Suppressor macrophage (primary cell): Measurements from ENCODE around the gene PELI2.

Experiments
- DNase-seq, 4 experiments: peaks; one replicate each; pipeline ENCODE4 v3.0.0-alpha.2; 2020 to 2022

PELI2 gene

DNA sequence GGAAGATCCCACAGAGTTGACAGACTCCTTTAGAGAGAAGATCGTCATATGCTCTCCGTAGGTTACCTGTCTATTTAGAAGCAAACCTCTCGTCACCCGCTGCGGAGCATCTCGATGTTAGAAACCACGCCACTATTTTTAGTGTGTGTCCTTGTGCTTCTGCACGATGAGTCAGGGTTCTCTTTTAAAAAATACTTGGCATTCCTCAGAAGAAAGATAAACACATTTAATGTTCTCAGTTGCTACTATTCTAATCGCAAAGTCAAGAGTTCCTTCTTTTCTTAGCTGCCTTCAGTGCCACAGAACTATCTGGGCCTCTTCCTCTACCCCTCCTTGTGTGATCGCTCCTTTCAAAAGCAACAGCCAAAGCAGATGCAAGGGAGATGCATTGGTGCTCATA is 192.4 kb downstream of the PELI2 start:
- no peak for DNase-seq

DNA sequence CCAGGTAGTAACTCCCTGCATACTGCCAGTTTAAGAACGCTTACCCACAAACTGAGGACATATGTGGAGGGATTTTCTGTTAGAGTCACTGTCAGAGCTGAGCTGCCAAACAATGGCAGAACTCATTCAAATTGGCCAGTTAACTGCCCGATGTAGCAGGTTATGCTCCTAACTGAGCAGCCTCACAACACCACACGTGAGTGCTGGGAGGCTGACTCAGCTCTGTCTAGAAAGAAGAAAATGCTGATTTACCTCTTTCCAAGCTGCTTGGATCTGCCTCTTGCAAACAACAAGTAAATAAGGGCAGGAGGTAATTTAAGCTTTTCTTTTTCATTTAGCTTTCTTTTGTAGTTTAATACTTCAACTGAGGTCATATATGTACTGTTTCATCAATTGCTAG is 195.6 kb downstream of the PELI2 start:
- DNase-seq, result no peak

DNA sequence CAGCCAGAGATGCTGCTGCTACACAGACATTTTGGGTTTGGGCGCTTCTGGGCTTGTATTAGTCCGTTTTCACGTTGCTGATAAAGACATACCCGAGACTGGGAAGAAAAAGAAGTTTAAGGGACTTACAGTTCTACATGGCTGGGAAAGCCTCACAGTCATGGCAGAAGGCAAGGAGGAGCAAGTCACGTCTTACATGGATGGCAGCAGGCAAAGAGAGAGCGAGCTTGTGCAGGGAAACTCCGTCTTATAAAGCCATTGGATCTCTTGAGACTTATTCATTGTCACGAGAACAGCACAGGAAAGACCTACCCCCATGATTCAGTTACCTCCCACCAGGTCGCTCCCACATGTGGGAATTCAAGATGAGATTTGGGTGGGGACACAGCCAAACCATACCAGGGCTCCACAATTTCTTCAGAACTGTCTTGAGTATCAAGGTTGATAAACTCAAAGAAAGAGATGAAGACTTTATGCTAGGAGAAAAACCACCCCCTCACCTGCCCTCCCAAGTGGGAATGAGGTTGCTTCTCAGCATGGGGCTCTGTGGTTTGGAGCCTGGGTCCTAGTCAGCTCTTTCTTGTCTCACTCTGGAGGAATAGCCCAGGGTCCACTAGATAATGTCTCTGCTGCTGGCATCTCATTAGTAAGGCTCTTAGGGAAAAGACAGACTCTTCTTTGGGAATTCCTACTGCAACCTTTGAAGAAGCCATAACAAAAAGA is 200.3 kb downstream of the PELI2 start:
- no peak for DNase-seq

DNA sequence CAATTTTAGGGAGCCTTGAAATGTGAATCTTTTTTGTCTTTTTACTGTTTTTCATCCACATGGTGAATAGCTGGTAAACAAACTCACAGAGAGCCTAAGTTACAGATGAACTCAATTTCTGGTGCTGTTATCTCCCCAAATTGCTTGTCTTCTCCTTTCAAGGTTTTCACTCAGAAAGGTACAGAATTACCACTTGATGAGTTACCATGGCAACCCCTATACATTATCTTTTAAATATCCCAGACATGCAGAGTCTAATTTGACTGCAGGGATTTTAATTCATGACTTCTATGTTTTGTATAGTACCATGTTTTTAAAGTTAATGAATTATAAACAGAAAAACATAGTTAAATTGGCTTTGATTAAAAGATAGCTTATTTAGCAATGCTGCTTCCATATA is 203.7 kb downstream of the PELI2 start:
- no peak for DNase-seq

DNA sequence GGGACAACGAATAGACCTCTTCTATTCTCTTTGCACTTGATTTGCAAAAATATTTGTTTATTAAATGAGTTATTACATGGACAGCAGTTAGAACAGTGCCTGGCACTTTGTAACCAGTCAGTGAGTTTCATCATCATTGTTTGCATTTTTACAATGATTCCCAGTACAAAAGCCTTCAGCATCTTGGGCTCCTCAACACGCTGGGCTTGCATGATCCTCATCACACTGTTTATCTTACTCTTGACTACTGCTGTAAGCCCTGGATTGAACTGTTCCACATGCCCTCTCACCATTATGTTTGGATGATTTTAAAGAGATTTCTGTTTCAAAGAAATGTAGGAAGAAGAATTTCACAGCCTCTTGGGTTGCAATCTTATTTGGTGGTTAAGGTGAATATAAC is 204.3 kb downstream of the PELI2 start:
- DNase-seq, result no peak

DNA sequence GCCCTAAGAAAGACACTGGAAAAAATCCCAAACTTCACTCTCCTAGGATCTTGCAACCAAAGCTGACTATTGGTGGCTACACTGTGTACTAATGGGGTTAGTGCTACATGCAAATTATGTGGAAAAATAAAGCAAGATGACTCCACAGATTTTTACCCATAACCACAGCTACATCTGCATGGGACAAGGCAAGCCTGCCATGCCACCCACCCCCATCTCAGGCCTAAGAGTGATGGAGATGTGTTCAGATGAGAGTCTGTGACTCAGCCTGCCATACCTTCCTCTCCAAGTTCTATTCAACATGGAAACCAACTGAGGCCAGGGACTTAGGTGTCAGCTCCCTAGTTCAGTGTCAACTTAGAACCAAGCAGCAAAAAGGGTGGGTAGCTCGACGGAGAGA is 206.2 kb downstream of the PELI2 start:
- no peak for DNase-seq

DNA sequence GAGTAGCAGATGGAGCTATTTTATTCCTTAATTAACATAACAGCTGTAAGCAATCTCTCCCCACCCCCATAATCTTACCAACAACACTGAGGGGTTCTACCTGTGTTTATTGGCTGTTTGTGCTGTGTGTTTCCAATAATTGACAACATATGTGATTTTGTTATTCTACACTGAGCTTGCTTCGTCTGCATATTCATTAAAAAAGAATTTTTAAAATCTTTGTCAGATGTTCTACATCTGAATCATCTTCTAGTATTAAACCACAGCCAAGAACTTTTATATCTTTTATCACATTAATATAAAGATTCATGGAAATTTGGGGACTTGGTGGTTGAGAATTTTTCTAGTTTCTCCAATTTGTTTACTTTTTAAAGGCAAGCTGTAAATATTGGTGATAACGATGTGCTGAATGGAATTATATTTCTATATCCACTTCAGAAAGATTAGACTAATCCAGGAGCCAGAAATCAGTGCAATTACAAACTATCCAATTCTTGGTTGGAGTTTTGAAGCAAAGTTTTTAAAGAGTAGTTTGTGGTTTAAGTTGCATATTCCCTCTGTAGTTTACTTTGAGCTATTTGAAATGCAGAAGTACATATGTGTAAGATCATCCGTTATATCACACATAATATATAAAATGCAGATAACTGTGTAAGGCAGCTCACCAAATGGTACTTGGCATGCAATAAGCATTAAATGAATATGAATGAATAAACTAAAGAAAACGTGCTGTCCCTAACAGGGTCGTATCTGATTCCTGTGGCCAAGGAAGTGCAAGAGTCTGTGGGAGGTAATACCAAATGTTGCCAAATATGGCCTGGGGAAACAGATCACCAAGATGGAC is 206.9 kb downstream of the PELI2 start:
- no peak for DNase-seq

DNA sequence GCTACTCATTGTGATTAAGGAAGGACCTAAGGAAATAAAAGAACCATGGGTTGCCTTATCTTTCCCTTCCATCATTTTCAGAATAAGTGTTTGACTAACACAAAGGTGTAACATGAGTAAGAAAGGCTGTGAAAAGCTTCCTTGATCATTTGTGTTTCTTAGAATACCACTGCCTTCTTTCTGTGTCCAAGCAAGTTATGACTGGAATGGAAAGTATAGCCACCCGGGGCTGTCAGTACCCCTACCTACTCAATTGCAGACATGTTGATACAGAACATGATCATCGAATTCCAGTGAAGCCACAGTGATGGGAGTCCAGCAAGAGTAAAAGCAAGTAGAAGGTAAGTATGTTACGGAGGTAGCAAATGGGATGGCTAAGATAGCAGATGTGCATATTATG is 209.8 kb downstream of the PELI2 start:
- DNase-seq, result no peak

DNA sequence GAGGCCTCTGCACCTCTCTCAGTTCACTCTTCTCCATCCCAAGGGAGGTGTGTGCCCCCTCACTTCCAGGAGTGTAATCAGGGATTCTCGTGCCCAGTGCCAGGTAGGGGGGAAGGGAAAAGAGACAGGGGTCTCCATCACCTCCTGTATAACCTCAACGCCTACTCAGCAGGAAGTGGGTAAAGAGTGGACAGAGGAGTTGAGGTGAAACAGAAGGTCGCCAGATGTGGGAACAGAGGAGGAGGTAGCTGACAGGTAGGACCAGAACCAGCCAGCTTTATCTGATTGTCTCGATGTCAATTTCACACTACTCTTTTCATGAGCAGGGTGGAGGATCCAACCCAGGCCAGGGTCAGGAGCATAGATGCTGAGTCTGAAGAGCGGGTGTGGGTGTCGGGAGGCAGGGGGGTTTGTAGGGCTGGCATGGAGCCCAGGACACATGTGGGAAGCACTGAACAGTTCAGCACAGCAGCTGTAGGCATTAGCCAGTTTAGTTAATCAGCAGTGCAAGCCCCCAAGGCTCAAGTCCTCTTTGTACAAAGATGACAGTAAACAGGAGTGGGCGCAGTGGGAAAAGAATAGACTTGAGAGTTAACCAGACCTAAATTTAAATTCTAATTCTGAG is 213.5 kb downstream of the PELI2 start:
- DNase-seq, result peak in 1 of 4 experiments; percentile 10

DNA sequence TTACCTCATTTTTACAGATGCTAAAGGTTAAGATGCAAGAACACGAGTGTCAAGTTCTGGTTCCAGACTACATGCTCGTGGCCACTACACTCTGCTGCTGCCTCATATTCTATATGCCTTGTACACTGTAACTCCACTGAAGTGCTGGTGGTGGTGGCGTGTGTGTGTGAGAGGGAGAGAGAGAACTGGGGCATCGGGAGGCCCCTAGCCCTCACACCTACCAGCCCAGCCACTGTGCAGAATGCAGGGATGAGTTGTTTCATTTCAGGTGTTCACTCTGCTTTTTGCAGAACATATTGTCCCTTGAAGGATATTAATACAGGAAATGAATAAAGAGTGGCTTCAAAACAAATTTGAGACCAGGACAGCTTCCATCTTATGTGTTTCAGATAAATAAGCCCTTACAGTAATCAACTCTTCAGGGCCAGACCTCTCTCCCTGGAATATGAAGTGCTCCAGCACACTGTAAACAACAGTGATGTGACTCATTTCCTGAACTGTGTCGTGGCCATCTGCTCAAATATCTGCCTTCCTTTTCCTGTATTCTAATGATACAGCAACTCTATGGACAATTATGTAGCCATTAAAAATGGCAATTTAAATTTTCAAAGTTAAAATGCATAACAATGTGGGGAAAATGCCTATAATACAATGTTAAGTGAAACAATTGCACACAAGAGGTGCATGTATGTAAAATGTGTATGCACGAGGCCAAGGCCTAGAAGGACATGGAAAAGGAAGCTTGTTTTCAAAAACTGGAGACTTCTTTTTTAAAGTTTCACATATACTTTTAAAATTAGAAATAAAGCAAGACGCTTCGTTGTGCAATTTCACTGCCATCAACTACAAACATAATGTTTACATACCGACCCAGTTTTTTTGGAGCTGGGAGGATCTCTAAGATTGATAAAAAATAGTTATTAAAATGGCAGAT is 215.4 kb downstream of the PELI2 start:
- DNase-seq, result peak; percentile 56 to 82 (median 67)

DNA sequence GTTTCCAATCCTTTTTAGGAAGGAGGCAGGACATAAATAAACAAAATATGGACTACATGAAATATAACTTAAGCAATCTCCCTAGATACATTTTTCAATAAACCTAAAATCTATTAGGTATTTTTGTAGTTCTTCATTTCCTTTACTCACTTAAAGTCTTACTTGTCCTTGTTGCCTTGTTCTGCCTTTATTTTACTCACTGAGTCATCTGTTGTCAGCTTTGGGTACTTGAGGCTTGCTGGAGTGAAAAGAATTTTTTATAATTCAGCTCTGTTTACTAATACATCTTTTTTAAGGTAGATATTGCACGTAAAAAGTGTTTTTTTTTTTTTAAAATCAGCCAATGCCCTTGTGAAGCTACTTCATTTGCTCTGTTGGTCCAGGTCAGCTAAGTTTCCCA is 216.2 kb downstream of the PELI2 start:
- DNase-seq, result peak in 2 of 4 experiments; percentile 8 to 20

DNA sequence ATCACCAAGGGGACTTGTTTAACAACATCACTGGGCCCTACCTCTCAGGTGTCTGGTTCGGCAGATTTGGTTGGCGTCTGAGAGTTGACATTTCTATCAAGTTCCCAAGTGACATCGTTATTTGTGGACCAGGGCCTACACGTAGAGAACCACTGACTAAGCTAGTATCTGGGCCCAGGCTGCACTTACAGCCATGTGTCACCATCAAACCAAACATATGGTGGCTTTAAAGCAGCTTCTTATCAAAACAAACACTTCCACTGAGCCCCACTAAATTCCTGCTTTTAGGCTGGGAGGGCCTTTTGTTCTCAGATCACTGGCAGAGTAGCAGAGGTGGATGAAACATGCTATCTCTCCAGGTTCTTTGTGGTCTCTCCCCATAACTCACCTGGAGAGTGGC is 220.5 kb downstream of the PELI2 start:
- no peak for DNase-seq

DNA sequence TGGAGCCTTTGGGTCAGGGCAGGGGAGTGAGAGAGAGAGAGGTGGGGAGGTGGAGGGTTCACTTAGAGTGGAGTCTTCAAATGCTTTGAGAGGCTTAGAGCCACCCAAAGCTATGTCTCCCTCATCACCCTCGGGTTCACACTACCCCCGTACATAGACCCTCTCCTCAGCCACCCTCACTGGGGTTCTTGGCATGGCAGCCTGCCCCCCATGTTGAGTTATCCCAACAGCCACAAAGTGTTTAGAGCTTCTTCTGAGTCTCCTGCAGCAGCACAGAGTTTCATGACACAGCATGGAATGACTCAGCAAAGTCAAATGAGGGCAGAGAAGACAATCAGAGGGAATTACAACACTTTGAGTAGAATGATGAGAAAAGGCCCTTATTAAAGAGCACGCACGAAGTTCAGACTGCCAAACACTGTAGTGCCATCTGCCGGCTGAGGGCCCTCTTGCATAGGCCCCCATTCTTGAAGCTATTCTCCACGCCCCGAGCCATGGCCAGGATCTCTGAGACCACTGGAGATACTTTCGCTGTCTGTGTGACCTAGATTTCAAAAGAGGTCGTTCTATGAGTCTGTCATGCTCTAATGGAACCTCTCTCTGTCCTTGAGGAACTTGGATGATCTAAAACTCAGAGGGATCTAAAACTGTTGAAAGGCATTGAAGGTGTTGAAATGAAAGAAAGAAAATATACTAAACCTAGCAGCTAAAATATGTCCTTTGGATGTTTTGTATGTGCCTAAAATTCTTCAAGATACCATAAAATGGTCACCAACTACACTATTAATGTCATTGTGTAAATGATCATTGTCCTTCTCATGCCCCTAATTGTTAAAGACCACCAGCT is 221.9 kb downstream of the PELI2 start:
- peak; percentile 86 to 93 (median 91) for DNase-seq

DNA sequence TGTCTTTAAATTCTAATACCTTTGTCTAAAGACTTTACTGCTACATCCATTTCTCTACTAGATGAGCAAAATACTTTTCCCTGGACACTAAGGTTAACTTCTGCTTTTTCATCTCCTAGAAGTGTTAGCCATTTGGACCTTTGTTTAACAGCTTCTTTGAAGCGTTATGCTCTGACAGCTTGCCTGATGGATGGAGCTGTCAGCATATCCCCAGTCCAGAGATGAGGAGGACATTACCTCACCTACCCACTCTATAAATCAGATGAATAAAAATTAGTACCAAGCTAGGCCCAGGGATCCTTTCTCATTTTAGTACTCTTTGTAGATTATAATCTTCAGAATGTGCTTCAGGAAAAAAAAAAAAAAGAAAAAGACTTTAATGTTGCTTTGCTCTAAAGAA is 222.7 kb downstream of the PELI2 start:
- peak in 2 of 4 experiments; percentile 25 to 35 for DNase-seq

DNA sequence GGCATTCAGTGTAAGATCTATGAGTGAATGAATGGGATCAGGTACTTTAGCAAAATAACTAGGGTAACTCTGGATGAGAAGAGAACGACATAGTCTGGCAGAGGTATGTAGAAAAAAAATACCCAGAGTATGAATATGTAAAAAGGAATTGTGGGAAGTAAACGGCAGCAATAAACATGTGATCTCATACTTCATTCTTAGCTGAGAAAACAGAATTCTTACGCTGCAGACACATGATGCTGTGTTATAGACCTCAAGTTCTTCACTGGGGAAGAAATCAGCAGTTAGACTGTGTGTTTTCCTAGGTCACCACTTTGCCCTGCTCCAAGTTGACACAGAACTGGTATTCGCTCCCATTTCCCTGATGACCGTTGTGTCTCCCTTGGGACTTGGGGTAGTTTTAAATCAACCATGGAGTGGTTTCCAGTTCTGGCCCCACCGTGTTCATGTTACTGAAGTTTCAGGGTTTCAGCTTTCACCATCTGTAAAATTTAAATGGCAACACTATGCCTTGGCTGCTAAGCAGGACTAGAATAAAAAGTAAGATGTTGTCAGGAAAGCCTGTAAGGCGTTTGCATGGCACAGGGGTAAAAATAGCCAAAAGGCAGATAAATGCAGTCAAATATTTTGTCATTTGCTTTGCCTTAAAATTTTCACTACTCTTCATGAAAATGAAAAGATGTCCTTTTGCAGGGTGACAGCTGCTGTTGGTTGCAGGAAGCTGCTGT is 223.7 kb downstream of the PELI2 start:
- DNase-seq, result peak; percentile 29 to 70 (median 54)

DNA sequence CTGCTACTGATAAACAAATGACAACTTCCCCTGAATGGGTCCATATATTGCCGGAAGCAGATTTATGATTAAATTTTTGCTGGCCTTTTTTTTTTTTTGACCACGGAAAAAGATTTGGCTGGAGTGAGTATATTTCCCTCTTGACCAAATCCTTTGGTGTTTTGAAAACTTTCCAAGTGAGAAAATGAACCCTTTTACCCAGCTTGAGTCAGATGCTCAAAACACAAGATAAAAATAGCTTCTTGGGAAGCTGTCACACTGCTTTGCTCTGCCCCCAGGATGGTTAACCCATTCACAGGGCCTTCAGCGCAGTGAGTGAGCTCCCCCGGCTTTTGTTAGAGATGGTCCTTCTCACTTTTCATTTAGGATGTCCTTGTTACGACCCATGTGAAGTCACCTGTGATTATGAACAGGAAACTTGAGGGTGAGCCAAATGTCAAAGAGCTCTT is 224.3 kb downstream of the PELI2 start:
- peak; percentile 17 to 66 (median 50) for DNase-seq

DNA sequence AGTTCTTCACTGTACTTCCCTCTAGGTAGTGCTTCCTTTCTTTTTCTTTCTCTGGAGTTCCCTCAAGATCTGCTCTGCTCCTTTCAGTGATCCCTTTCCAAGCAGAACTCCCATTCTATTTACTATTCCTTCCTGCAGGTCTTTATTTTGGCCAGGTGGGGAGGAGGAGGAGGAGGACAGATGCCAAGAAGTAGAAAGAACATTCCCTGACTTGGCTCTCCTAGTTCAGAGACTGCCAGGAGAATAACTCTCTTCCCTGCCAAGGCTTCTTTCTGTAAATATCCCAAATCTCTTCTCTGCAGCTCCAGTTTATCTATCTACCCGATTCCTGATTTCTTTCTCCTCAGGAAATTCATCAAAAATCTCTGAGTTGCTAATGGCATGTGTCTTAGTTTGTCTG is 231.7 kb downstream of the PELI2 start:
- DNase-seq, result no peak
